ENCODE results near the gene EFCAB11. TPM values are rescaled to one million over a fixed set of nuclear protein-coding genes. Genes with fewer than 3 reads are reported as not detected.

The EFCAB11 gene
- total and polyA plus RNA-seq, 2 of the 8 experiments (the other 6 are each of a cell fraction or from before 2014, with no cell fraction given): 6.8 to 12.8 TPM

GRCh38 chr14:89853936-89854693, 100.4 kb downstream of the EFCAB11 start:
- POLR2A ChIA-PET (ENCODE audit: partially characterized antibody): no interaction called here
- TF ChIP-seq EP300 (IDR thresholded peaks at IDR 0.05; ENCODE audit: borderline replicate concordance in 1 of 2, low read depth in 2 of 2, low read length in 2 of 2) (no peak), CHD2 (IDR thresholded peaks at IDR 0.05; ENCODE audit: low read length) (no peak), POLR2A (IDR thresholded peaks at IDR 0.05; ENCODE audit: control extremely low read depth in 1 of 2, low read depth in 2 of 2, low read length in 2 of 2) (no peak), ATF3 (IDR thresholded peaks at IDR 0.05; ENCODE audit: insufficient read depth, low read depth, low read length) (no peak), RFX5 (IDR thresholded peaks at IDR 0.05; ENCODE audit: borderline replicate concordance, low read depth, low read length) (no peak), CHD1 (IDR thresholded peaks at IDR 0.05; ENCODE audit: low read depth, low read length) (no peak), TBP (IDR thresholded peaks at IDR 0.05; ENCODE audit: low read depth, low read length) (no peak), SP1 (IDR thresholded peaks at IDR 0.05; ENCODE audit: low read depth, low read length) (no peak), RXRA (IDR thresholded peaks at IDR 0.05; ENCODE audit: insufficient read depth, low read depth, low read length) (no peak), TEAD4 (IDR thresholded peaks at IDR 0.05; ENCODE audit: low read depth, low read length) (no peak), GABPA (IDR thresholded peaks at IDR 0.05; ENCODE audit: borderline replicate concordance, insufficient read depth, low read length) (no peak), JUN (IDR thresholded peaks at IDR 0.05; ENCODE audit: low read depth, low read length) (no peak), GTF2F1 (IDR thresholded peaks at IDR 0.05; ENCODE audit: borderline replicate concordance, low read depth, low read length) (no peak)

More at GRCh38 chr14:89853936-89854693, 100.4 kb downstream of the EFCAB11 start:
- Histone ChIP-seq H2BK120ac (replicated peaks; ENCODE audit: low read depth, low read length) (no peak overlapping the region), H2BK12ac (ENCODE audit: low read depth, low read length) (no peak overlapping the region), H3K23me2 (ENCODE audit: low read depth, low read length) (no peaks in the 10 kb centered on the region), H3K4me1 (replicated peaks in 1 of 4; ENCODE audit: control insufficient read depth in 3 of 4, insufficient read depth in 4 of 4, low read length in 3 of 4) (peaks cover 0 to 5% (median under 1%) of the 10 kb centered on the region in 4 experiments; a peak in 2 of 7 replicates), H3K27ac (ENCODE audit: low read depth, low read length) (no peak overlapping the region), H3K23ac (ENCODE audit: insufficient read length) (no peak overlapping the region), H3K9me3 (ENCODE audit: insufficient read depth in 2 of 2, low read depth in 1 of 2, low read length in 1 of 2) (no peaks in the 10 kb centered on the region), H3K9ac (replicated peaks in 1 of 4; ENCODE audit: extremely low read depth in 1 of 4, low read depth in 3 of 4, low read length in 3 of 4) (no peak overlapping the region), H4K91ac (replicated peaks; ENCODE audit: insufficient read length, low read length) (no peak overlapping the region), H3K27me3 (replicated peaks in 1 of 4; ENCODE audit: control insufficient read depth in 3 of 4, extremely low read depth in 1 of 4, insufficient read depth in 3 of 4, low read length in 3 of 4) (no peaks in the 10 kb centered on the region), H4K5ac (ENCODE audit: insufficient read length, low read depth, low read length) (no peak overlapping the region), H3K79me2 (ENCODE audit: control insufficient read depth in 1 of 2, insufficient read depth in 2 of 2, low read length in 2 of 2) (no peaks in the 10 kb centered on the region), H3K4ac (replicated peaks; ENCODE audit: insufficient read length, low read depth, low read length) (no peak overlapping the region), H3K4me2 (ENCODE audit: insufficient read depth in 1 of 2, low read depth in 2 of 2, low read length in 2 of 2) (no peak overlapping the region), H3K14ac (ENCODE audit: insufficient read length) (no peak overlapping the region), H3K56ac (replicated peaks; ENCODE audit: insufficient read length, low read depth, low read length) (no peak overlapping the region), H2AFZ (ENCODE audit: low read length) (no peak overlapping the region), H2AK5ac (ENCODE audit: low read depth, low read length) (no peak overlapping the region), H2BK20ac (ENCODE audit: low read length) (no peak overlapping the region), H3K36me3 (ENCODE audit: control insufficient read depth in 2 of 4, insufficient read depth in 4 of 4, low read length in 3 of 4) (no peaks in the 10 kb centered on the region), H2BK15ac (ENCODE audit: low read length) (no peak overlapping the region), H3K18ac (ENCODE audit: extremely low read depth, low read length) (no peak overlapping the region), H4K20me1 (replicated peaks in 1 of 2; ENCODE audit: control insufficient read depth in 1 of 2, insufficient read depth in 2 of 2, low read length in 2 of 2) (no peaks in the 10 kb centered on the region), H3K4me3 (ENCODE audit: extremely low read depth in 1 of 4, insufficient read depth in 2 of 4, low read depth in 3 of 4, low read length in 4 of 4) (no peak overlapping the region), H3K79me1 (ENCODE audit: low read depth, low read length) (no peaks in the 10 kb centered on the region), H4K8ac (ENCODE audit: extremely low read depth, insufficient read depth, low read length) (no peak overlapping the region), H2BK5ac (ENCODE audit: low read depth, low read length) (no peak overlapping the region)
- FAIRE-seq (no peak), DNase-seq (ENCODE audit: low read depth in 1 of 2, low spot score in 2 of 2) (peak in 1 of 2 experiments; percentile 29)
- CTCF ChIA-PET (ENCODE audit: partially characterized antibody): interaction anchor here (0.6 to 1.6 kb wide), 3 partner anchors 8 to 831 kb away, joined by 3 to 5 read pairs (median 4); no protein-coding TSS in a partner anchor
- 83% methylated on average over 8 of the region's 8 CpGs; no CpG with 5 or more reads in 1 of the 2 experiments for WGBS, 2 experiments (ENCODE audit: extremely low coverage in 1 of 2, insufficient coverage in 1 of 2, insufficient read length in 1 of 2, insufficient replicate concordance in 2 of 2, low coverage in 1 of 2, low lambda C conversion rate in 2 of 2, missing lambda C conversion rate in 1 of 2)
